ENCODE results near the gene CEP162. TPM values are rescaled to one million over a fixed set of nuclear protein-coding genes. Genes with fewer than 3 reads are reported as not detected.

CEP162 gene, protein sequence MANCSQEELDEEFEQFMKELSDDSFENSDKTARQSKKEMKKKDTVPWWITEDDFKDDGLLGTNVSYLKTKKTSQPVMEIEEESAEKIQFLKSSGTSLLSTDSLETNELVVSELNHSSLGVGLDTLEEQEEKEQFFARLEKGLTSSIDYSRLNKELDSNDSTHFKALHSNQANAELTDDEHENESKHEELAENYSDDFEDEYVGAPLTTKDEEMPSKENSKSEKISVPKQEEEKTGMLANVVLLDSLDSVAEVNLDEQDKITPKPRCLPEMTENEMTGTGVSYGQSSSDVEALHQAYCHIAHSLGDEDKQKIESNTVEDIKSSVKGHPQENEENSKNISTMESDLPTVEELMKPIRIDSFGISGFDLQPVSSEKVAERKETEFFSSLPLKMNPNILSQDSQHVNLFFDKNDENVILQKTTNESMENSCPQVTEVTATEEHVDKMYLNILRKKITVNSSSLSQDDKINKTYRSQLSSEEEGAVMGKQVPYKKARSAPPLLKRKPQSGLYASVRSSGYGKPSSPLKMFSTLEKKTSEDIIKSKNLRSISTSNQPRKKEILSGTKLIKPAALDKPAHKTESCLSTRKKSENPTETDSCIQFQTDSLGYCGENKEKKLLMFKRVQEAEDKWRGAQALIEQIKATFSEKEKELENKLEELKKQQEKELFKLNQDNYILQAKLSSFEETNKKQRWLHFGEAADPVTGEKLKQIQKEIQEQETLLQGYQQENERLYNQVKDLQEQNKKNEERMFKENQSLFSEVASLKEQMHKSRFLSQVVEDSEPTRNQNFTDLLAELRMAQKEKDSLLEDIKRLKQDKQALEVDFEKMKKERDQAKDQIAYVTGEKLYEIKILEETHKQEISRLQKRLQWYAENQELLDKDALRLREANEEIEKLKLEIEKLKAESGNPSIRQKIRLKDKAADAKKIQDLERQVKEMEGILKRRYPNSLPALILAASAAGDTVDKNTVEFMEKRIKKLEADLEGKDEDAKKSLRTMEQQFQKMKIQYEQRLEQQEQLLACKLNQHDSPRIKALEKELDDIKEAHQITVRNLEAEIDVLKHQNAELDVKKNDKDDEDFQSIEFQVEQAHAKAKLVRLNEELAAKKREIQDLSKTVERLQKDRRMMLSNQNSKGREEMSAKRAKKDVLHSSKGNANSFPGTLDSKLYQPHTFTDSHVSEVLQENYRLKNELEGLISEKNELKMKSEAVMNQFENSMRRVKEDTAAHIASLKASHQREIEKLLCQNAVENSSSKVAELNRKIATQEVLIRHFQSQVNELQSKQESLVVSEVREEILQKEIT (N-terminal part only)
- 3.3 TPM for total RNA-seq
- long read RNA-seq, full-length matches to known transcripts, result 1 of 4 reads
- long read RNA-seq, partial matches to known transcripts, result 0 of 4 reads
- long read RNA-seq, other reads (novel, unspliced or antisense), result 3 of 4 reads

DNA sequence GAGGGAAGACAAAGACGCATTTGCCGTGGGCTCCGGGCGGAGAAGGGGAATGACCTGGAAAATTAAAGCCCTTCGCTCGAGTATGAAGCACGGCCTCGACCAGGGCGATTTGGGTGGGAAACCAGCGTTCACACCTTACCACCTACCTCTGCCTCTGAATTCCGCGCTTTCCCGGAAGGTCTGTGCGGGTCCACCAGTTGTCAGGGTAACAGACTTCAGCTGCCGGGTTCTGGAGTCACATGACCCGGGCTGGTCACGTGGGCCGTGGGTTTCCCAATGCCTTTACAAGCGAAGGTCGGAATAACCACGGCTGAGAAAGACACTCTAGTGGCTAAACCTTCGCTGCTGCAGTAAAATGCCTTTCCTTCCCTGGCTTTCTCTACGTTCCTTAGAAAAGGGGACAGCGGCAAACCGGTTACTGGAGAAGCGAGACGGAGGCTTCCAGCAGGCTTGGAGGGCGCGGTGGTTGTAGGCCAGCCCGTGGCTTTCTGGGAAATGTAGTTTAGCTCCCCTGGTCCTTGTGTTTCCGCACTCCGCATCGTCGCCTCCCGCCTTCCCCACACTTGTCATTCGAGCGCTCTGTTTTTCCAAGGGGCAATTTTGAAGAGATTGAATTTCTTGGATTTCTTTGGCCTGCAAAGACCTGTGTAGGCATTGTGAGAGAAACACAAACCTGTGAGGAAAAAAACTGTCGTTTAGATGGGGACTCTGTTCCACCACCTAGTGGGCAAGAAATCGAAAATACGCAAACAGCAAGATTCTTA is at the start of gene CEP162:
Gene CEP162, minus strand, starts transcription at position 210 of the 764 bp plus-strand sequence. CDS start 1,250 bp downstream, outside the sequence.
- intact Hi-C loops (cut with micrococcal nuclease), result no loop called here
- DNase-seq (peak; percentile 96), ATAC-seq (peak; percentile 99)

DNA sequence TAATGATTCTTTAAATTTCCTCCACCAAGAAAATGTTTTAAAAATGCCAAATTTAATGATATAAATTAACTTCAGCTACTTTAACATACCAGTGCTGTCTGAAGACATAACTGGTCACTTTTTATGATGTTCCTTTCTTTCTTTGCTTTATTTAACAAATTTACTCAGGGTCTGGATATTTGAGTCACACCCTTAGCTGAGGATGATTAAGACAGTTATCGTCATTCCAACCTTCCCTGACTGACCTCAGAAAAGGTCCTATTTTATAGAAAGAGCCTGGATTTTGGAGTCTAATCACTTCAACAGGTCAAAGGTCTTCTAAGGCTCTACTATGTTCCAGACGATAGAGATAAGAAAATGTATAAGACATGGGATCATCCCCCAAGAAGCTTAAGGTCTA is 47.4 kb upstream of the CEP162 start:
- DNase-seq (no peak), ATAC-seq (no peak)
- intact Hi-C loops (cut with micrococcal nuclease), result no loop called here

DNA sequence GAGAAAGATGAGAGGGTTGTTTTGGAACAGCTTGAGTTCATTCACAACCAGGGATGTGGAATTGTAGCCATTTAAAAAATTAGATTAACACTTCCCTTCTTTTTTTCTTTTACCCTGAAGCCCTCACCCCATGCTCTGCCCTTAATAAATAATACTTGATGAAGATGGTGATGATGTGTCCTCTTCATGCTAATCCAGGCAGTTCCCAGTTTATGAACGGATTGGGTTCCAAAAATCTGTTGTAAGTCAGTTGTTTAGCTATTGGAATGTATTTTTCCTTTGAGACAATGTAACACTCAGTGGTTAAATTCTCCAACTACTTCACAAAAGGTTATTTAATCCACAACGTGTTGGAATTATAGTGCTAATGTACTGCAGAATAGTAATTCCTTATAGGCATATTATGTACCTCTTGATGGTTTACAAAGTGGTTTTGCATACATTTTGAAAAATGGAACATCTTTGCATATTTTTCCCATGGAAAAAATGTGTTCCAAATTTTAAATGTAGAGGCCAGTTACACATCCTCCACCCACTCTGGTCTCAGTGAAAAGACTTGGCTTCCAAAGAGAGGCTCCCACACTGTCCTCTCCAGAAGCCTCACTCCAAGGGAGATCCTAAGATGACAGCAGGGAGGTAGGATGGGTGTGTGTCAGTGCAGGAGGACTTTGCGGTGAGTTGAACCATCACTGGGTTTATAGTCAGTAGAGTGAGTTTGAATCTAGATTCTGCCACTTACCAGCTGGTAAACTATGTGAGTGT is 45.8 kb upstream of the CEP162 start:
- intact Hi-C loops (cut with micrococcal nuclease), result no loop called here
- DNase-seq, result no peak
- no peak for ATAC-seq

DNA sequence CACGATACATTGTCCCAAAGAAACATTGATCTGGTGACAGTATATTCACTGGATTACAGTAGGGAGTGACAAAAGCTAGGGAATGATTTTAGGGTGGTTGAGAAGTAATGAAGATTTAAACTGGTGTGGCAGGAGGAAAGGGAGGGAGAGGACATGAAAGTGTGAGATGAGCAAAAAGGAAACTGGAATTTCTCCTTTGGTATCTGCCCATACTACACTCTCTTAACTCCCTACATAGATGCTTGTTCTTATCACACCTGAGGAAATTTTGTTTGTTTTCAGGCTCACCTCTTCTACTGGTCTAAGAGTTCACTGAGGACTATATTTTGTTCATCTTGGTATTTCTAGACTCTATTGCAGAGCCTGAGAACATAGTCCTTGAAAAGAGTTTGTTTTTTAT is 44.9 kb upstream of the CEP162 start:
- ATAC-seq (no peak), DNase-seq (no peak)
- intact Hi-C loops (cut with micrococcal nuclease), result no loop called here

DNA sequence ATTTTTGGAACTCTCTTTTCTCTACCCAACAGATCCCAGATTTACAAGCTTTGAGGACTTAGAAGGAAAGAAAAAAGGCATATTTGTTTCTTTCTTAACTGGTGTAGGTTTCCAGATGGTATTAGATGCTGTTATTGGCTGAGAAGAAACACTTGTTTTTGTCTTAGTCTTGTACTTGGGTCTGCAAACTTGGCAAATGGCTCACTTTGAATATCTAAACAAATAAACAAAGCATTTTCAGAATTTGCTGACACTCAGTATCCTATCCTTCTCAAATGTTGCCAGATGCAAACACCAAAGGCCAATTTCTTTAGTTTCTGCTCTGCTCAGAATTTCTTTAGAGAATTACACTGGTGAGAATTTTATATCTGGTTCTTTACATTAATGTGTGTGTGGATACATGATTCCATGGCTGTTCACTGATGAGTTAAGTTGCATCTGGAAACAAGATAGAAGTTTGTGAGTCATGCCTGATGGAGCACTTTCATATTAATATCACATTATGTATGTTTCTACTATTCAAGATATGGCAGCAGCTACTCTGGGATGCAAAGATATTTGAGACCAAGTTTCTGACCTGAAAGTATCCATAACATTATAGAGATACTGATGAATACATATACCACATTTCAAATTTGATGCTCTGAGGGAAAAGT is 43.7 kb upstream of the CEP162 start:
- ATAC-seq (no peak), DNase-seq (no peak)
- intact Hi-C loops (cut with micrococcal nuclease), result no loop called here

DNA sequence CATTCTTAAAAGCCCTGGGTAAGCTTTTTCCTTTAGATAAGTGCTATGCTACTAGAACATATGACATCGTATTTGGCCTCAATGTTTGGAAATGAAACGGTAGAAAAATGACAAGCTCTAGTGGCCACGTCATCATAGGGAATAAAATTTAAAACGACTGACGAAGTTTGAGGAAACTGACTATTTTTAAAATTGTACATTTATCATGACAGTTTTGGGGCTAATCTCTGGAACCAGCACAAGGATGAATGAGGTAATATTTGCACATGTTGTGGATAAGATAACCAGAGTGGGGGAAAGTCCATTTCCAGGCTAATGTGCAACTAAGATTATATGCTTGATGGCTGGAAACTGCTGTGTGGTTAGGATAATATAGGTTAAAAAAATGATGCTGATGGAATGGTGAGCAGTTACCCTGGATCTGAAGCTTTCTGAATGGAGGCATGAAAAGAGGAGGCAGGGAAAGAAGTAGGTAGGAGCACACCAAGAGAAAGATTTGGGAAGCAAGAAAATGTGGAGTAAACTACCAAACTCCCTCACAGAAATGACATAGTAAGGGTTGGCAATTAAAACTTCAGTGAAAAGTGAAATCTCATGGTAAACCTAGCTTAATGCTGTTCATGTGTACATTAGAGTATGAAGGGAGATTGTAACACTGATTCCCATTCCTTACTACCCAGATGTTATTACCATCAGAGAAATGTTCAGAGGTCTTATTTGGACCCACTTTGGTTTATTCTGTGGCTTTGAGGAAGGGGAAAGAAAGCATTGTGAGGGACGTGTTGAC is 42.7 kb upstream of the CEP162 start:
- intact Hi-C loops (cut with micrococcal nuclease), result no loop called here
- ATAC-seq (peak; percentile 29), DNase-seq (no peak)

DNA sequence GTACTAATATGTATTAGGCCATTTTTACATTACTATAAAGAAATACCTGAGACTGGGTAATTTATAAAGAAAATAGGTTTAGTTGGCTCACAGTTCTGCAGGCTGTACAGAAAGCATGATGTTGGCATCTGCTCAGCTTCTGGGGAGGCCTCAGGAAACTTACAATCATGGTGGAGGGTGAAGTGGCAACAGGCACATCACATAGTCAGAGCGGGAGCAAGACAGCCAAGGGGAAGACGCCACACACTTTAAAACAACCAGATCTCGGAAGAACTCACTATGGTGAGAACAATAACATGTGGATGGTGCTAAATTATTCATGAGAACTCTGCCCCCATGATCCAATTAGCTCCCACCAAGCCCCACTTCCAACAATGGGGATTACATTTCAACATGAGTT is 41.3 kb upstream of the CEP162 start:
- intact Hi-C loops (cut with micrococcal nuclease), result no loop called here
- DNase-seq (no peak), ATAC-seq (no peak)

DNA sequence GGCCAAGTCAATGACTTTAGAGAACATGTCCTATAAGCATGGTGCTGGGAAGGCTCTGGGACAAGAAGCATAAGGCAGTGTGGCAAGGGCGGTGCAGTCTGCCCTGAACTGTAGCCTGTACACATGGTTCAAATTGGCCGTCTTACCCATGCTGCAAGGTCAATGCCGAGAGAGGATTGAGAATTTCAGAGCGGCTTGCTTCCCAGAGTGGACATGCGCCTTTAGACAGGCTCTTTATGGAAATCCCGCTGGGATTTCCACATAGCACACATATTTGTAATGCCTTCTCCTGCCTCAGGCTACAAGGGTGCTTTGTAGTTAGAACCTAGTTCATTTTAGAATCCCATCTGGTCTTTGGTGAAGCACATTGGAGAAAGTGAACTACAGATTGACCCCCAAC is 36.1 kb upstream of the CEP162 start:
- DNase-seq (no peak), ATAC-seq (no peak)
- intact Hi-C loops (cut with micrococcal nuclease), result no loop called here

DNA sequence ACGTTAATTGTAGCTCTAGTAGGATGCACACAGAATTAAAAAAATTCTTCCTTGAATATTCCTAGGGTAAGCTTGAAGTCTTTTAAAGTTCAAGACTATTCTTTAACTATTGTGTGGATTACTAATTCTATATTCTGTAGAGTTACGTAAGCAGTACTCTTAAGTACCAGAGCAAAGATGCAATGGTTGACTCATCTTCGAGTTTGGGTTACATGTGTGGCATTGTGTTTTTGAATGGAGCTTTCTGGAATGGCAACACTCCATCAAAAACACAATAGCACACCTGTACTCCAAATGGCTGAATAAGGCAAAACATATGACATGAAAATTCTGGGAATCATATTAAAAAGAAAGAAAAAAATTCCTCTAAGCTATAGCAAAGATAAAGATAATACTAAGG is 33.5 kb upstream of the CEP162 start:
- intact Hi-C loops (cut with micrococcal nuclease), result no loop called here
- DNase-seq (no peak), ATAC-seq (no peak)

DNA sequence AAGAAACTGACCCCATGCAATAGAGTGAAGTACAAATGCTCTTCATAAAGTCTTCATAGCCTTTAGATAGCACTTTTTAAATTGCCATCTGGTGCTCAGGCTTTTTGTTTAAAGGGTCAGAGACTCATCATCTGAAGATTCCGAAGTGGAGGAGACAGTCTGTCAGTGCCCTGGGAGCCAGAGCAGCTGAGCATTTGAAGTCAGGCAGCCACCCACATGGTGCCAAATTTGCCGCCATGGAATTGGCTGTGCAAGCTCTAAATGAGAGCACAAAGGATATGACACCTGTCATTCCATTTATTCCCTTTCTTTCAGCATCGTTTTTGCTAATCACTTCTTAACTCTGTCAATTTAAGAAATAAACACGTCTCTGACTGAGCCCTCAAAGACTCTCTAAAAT is 32.8 kb upstream of the CEP162 start:
- intact Hi-C loops (cut with micrococcal nuclease), result no loop called here
- no peak for DNase-seq
- ATAC-seq, result no peak

DNA sequence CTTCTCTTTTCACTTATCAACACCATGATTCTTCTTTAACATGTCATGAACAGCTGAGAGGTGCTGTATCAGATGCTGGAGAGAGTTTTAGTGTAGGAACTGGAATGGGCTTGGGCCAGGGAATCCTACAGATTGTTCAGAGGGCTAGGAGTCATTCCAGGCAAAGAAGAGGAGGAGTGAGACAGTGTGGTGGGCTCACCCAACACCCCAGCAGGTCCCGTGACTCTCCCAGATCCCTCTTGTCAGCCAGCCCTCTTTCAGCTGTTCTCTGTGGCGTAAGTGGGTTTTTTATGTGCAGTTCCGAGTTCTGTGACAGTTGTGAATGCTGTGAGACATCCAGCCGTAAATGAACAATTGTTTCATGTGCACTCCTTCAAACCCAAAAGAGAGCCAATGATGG is 31.4 kb upstream of the CEP162 start:
- ATAC-seq (peak; percentile 24), DNase-seq (no peak)
- intact Hi-C loops (cut with micrococcal nuclease), result no loop called here

DNA sequence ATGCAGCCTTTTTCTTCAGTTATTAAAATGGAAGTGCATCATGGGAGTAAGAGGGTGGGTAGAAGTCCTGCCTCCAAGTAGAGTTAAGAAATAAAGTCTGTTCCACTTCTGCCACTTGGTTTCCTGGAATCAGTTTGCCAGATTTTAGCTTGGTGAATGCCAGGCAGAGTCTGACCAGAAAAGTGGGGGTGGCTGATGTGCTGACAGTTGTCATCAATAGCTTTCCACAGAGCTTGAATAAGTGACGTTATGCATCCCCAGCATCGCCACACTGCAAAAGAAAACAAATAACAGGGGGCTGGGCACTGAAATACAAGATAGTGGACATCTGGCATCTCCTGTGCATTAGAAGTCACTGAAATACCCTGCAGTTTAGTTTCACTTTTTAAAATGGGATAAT is 30.8 kb upstream of the CEP162 start:
- intact Hi-C loops (cut with micrococcal nuclease), result no loop called here
- DNase-seq (no peak), ATAC-seq (no peak)

DNA sequence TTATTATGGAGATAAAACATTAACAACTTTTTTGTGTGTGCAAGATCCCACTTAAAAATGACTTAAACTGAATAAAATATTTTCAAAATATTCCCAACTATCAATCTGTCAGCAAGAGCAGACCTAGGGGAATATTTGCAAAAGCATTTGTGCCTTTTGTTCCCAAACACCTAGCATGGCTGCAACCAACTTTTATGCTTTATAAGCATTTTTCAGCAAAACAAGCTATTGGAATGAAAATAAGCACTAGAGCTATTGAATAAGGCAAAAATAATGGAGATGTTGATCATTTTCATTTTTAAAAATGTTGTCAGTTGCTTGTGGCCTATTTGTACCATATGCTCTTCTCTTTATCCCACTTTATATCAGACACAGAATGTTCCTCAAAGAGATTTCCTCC is 28.2 kb upstream of the CEP162 start:
- ATAC-seq, result no peak
- no peak for DNase-seq

DNA sequence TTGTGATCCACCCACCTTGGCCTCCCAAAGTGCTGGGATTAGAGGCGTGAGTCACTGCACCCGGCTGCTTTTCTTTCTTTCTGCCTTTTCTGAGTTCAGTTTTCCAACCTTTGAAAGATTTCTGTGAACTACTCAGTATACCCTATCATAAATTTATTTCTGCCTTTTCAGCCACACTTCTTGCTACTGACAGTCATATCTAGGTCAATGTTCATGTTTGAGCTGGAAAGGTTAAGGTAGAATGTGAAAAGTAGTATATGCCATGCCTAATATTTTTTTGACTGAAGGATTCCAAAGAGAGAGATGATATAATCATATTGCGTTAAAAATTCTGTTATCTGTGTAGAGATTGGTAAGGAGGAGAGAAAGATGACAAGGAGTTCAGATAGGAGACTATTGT is 25.9 kb upstream of the CEP162 start:
- intact Hi-C loops (cut with micrococcal nuclease), result no loop called here
- ATAC-seq, result no peak
- no peak for DNase-seq

More for the DNA sequence above, 28.2 kb upstream of the CEP162 start:
- intact Hi-C loops (cut with micrococcal nuclease), result no loop called here

DNA sequence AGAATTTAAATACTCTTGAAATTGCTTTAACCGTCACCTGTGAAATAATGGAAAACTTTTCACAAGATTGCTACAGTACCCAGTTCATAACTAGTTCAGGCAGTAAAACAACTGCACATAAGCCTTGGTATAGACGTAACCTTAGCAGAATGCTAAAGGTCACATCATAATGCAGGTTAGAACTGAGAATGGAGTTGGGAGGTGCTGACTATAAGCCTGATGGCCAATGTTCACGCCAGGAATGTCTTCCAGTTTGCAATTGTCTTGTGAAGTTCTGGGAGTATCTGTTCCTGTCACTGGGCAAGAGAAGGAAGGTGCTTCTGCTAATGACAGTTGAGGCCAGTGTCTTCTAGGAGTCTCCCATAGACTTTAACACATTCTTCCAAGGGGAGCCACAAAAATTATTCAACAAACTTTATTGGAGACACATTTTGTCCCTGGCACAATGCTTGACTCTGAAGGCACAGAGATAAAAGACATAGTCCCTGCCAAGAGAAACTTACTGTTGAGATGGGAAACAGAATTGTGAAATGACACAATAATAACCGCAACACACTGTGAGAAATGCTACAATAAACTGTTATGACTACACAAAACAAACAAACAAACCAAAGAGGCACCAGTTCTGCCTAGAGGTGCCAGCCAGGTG is 24.6 kb upstream of the CEP162 start:
- intact Hi-C loops (cut with micrococcal nuclease), result no loop called here
- DNase-seq, result no peak
- no peak for ATAC-seq

DNA sequence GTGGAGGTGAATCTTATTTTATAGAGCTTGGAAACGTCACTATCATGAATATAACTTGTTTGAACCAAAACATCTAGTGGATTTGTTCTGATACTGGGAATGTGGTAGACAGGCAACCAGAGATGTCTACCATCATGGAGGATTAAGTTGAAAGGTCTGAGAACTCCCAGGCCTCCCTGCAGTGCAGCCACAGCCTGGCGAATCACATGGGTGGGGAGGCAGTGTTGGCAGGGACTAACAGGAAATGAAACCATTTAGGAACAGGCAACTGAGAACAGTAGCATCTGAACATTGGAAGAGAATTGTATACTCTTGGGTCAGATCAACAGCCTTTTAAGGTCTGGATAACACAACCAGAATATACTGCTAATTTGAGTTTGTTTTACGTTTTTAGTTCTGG is 22.3 kb upstream of the CEP162 start:
- ATAC-seq, result no peak
- DNase-seq, result no peak
- intact Hi-C loops (cut with micrococcal nuclease), result no loop called here
